ENCODE data around the gene DNAJB4. TPM values are rescaled to one million over a fixed set of nuclear protein-coding genes. Genes with fewer than 3 reads are reported as not detected.

The DNAJB4 gene
- total RNA-seq (2014; rRNA removed; shearing (Covaris generic)), result 15.1 and 16.6 TPM in 2 replicates

DNA sequence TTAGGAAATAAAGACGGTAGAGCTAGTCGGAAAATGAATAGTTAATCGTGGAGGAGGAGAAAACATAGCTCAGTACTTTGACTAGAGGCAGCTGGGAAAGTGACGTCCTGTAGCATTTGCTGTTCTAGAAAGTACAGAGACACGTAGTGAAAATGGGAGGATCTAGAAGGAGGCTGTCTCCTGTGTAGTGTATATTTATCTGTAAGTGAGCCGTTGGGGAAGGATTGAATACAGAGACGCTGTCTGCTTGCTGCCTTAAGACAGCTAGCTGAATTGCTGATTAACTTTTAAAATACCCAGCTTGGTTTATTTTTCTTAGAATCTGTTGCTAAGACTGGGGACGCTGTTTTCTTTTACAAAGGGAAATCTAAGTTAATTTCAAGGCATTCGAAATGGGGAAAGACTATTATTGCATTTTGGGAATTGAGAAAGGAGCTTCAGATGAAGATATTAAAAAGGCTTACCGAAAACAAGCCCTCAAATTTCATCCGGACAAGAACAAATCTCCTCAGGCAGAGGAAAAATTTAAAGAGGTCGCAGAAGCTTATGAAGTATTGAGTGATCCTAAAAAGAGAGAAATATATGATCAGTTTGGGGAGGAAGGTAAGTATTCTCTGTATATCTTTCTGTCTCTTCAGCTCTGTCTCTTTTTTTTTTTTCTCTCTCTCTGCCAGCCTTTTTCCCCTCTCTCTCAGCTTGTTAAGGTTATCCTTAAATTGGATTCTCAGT, at the start of gene DNAJB4:
Gene DNAJB4, plus strand, starts transcription at position 221 of the 729 bp plus-strand sequence. Its CDS starts 172 bp downstream, at position 393.
- Histone ChIP-seq H3K27me3 (ENCODE audit: control insufficient read depth, insufficient read depth, low read length) (no peaks in the 10 kb centered on the region), H3K4me3 (ENCODE audit: insufficient read depth, low read depth, low read length) (no peak within 1 kb of the TSS), H3K36me3 (replicated peaks; ENCODE audit: control insufficient read depth, insufficient read depth, low read length) (no peaks in the 10 kb centered on the region)
- peak; percentile 18 for DNase-seq

DNA sequence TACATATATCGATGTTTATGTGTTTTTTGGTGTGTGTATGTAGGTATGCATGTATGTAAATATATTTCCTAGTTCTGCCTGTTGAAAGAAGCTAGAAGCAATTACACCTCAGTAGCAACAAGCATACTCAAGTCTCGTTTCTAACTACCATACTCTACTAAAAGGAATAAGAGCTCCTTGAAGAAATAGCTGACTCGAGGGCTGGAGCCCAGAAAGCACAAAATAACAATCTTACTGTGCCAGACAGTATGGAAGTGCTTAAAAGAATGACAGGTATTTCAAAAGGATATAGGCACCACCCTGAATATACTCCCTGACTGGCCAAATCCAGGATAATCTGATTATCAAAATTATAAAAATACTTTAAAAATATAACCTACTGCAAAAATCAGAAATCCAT, 49.0 kb upstream of the DNAJB4 start:
- DNase-seq, result no peak
- no peaks in the 10 kb centered on the region for H3K27me3 ChIP-seq (ENCODE audit: control insufficient read depth, insufficient read depth, low read length)
- H3K4me3 ChIP-seq (ENCODE audit: insufficient read depth, low read depth, low read length), result no peak overlapping the region
- H3K36me3 ChIP-seq (replicated peaks; ENCODE audit: control insufficient read depth, insufficient read depth, low read length), result peaks cover 52% of the 10 kb centered on the region

DNA sequence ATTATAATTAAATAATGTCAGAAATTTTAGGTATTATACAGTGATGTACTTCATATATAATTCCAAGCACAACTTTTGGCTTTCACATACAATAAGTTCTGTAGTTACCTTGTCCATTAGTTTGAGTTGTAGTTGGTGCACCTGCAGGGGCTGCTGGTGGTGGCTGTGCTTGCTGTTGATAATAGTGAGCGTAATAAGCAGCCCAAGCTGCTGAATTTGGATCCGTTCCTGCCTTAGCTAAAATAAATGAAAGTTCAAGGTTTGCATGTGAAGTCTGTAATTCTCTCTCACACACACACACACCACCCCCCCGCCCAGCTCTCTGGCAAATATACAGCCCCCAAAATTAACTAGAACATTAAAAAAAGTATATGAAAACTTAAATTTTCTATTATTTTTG, 48.3 kb upstream of the DNAJB4 start:
- Histone ChIP-seq H3K36me3 (replicated peaks; ENCODE audit: control insufficient read depth, insufficient read depth, low read length) (peaks cover 53% of the 10 kb centered on the region), H3K27me3 (ENCODE audit: control insufficient read depth, insufficient read depth, low read length) (no peaks in the 10 kb centered on the region), H3K4me3 (ENCODE audit: insufficient read depth, low read depth, low read length) (no peak overlapping the region)
- DNase-seq, result no peak

DNA sequence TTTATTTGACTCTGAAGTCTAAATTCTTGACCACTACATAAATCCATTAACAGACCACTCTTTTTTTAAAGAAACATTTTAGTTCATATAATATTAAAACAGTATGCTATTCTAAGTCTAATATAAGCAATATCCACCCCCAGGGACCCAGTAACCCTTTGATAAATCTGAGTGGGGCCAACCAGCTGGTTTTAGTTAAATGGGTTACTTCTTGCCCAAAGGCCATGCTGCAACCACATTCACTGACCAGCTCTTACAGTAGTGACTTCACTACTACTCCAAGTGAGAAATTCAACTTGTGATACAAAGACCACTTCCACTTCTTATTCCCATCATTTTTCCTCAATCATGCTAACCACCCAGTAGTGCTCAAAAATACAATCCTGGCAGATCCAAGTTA, 46.3 kb upstream of the DNAJB4 start:
- H3K4me3 ChIP-seq (ENCODE audit: insufficient read depth, low read depth, low read length), result no peak overlapping the region
- H3K36me3 ChIP-seq (replicated peaks; ENCODE audit: control insufficient read depth, insufficient read depth, low read length), result peaks cover 60% of the 10 kb centered on the region
- DNase-seq, result no peak
- no peaks in the 10 kb centered on the region for H3K27me3 ChIP-seq (ENCODE audit: control insufficient read depth, insufficient read depth, low read length)

DNA sequence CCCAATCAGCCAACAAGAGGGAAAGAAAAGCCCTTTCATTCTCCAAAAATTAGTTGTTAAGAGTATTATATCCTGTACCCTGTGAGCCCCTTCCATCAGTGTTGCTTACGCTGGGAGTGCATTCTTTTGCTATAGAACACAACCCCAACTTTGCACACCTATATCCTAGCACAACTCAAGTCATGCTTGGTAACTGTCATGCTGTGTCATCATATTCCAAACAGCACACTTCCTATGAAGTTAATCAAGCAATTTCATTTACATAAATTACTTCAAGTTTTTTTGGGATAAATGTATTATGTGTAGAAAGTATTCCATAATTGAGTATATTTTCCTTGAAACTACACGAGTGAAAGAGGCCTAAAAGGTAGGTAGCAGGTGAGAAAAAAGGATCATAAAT, 45.9 kb upstream of the DNAJB4 start:
- peaks cover 62% of the 10 kb centered on the region for H3K36me3 ChIP-seq (replicated peaks; ENCODE audit: control insufficient read depth, insufficient read depth, low read length)
- H3K4me3 ChIP-seq (ENCODE audit: insufficient read depth, low read depth, low read length), result no peak overlapping the region
- DNase-seq, result no peak
- no peaks in the 10 kb centered on the region for H3K27me3 ChIP-seq (ENCODE audit: control insufficient read depth, insufficient read depth, low read length)

DNA sequence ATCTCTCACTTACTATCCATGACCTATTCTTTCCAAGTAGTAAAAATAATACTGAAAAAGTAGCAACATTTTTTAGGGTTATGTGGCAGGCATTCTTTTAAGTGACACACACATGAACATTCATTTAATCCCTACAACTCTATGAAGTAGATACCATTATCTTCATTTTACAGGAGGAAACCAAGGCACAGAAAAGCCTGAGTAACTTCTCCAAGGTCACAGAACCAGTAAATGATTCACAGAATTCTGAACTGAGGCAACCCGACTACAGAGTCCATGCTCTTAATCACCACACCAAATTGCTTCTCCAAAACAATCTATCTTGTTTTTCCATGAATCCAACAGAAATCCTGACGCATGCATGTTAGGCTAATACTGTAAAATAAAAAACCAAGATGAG, 43.3 kb upstream of the DNAJB4 start:
- Histone ChIP-seq H3K27me3 (ENCODE audit: control insufficient read depth, insufficient read depth, low read length) (no peaks in the 10 kb centered on the region), H3K36me3 (replicated peaks; ENCODE audit: control insufficient read depth, insufficient read depth, low read length) (peaks cover 54% of the 10 kb centered on the region), H3K4me3 (ENCODE audit: insufficient read depth, low read depth, low read length) (no peak overlapping the region)
- no peak for DNase-seq

DNA sequence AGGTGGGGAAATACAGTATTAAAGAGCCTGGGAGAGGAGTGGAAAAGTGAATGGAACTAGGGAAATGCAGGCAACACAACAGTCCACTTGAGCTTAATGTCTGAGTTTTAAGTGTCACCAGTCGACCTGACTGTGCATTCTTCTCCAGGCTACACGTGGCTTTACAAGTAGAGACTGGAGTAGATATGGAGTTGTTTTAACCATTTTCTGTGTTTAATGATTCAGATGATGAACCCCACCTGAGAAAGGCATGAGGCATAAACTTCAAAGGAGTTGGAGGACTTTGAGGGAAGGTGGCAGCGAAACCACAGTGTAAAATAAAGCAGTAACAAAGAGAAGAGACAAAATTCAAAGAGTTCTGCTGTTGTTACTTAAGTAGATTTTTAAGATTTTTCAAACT, 38.4 kb upstream of the DNAJB4 start:
- no peak for DNase-seq
- Histone ChIP-seq H3K4me3 (ENCODE audit: insufficient read depth, low read depth, low read length) (no peak overlapping the region), H3K27me3 (ENCODE audit: control insufficient read depth, insufficient read depth, low read length) (no peaks in the 10 kb centered on the region), H3K36me3 (replicated peaks; ENCODE audit: control insufficient read depth, insufficient read depth, low read length) (peaks cover 42% of the 10 kb centered on the region)

DNA sequence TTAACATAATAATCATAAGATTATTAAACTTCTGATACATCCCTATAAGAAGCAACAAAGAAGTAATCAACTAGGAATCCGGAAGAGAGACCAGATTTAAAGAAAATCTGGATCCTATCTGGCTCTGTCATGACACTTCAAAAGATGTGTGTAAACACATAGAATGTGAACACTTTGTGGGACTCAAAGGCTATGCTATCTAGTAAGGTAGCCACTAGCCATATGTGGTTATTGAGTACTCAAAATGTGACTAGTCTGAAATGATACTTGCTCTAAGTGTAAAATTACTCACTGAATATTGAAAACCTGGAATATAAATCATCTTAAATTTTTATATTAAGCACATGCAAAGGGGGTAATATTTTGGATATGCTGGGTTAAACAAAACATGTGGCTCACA, 34.5 kb upstream of the DNAJB4 start:
- H3K36me3 ChIP-seq (replicated peaks; ENCODE audit: control insufficient read depth, insufficient read depth, low read length), result peaks cover 18% of the 10 kb centered on the region
- no peak overlapping the region for H3K4me3 ChIP-seq (ENCODE audit: insufficient read depth, low read depth, low read length)
- DNase-seq, result no peak
- H3K27me3 ChIP-seq (ENCODE audit: control insufficient read depth, insufficient read depth, low read length), result no peaks in the 10 kb centered on the region

DNA sequence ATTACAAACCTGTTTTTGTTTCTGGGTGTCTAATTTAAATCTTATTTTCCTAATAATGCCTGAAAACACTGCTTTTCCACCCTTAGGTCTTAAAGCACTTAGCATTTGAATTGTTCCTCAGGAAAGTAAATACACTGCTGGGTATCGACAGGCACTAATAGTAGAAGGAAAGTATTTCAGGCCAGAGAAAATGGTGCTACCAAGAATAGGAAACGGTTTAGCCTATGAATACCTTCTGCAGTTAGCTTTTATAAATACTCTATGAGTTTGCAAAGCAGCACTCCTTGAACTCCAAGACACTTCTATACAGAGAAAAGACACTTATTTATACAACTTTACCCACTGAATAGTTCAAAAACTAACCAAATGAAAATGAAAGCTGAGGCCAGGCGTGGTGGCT, 32.7 kb upstream of the DNAJB4 start:
- H3K27me3 ChIP-seq (ENCODE audit: control insufficient read depth, insufficient read depth, low read length), result no peaks in the 10 kb centered on the region
- DNase-seq, result no peak
- H3K4me3 ChIP-seq (ENCODE audit: insufficient read depth, low read depth, low read length), result no peak overlapping the region
- H3K36me3 ChIP-seq (replicated peaks; ENCODE audit: control insufficient read depth, insufficient read depth, low read length), result peaks cover 10% of the 10 kb centered on the region

DNA sequence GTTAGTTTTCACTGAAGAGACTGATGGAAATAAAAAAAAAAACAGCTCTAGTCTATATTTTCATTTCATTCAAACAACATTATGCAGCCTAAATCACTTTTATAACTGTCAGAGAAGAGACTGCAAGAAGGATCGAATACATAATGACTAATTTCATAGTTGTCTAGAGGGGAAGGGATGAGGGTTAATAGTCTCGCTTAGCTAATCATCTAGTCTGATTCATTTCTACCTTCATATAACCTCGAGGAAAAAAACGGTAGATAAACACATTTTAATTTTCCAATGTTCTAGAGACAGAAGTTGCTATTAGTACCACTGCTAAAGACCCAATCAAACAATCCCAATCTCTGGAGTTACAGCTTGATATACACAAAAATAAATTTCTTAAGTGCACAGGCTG, 29.4 kb upstream of the DNAJB4 start:
- Histone ChIP-seq H3K36me3 (replicated peaks; ENCODE audit: control insufficient read depth, insufficient read depth, low read length) (no peaks in the 10 kb centered on the region), H3K4me3 (ENCODE audit: insufficient read depth, low read depth, low read length) (no peak overlapping the region), H3K27me3 (ENCODE audit: control insufficient read depth, insufficient read depth, low read length) (no peaks in the 10 kb centered on the region)
- no peak for DNase-seq

DNA sequence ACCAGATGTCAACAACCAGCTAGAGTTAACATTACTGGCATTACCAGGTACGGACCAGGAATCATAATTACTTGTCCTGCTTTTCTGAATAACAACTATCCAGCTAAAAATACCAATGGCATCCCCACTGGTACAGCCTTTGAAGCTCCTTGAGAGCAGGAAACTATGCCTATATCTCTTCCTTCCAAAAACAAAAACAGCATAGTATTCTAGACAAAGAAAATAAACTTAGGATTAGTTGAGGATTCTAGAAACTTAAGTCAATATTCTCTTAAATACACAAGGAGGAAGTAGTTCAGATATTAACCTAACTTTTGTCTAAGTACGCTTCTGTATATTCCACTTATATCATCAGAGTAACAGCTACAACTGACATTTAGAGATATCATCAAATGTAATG, 28.8 kb upstream of the DNAJB4 start:
- no peak overlapping the region; the same call in 1 of the 2 replicates for H3K4me3 ChIP-seq (ENCODE audit: insufficient read depth, low read depth, low read length)
- H3K36me3 ChIP-seq (replicated peaks; ENCODE audit: control insufficient read depth, insufficient read depth, low read length), result no peaks in the 10 kb centered on the region
- H3K27me3 ChIP-seq (ENCODE audit: control insufficient read depth, insufficient read depth, low read length), result no peaks in the 10 kb centered on the region
- DNase-seq, result no peak

DNA sequence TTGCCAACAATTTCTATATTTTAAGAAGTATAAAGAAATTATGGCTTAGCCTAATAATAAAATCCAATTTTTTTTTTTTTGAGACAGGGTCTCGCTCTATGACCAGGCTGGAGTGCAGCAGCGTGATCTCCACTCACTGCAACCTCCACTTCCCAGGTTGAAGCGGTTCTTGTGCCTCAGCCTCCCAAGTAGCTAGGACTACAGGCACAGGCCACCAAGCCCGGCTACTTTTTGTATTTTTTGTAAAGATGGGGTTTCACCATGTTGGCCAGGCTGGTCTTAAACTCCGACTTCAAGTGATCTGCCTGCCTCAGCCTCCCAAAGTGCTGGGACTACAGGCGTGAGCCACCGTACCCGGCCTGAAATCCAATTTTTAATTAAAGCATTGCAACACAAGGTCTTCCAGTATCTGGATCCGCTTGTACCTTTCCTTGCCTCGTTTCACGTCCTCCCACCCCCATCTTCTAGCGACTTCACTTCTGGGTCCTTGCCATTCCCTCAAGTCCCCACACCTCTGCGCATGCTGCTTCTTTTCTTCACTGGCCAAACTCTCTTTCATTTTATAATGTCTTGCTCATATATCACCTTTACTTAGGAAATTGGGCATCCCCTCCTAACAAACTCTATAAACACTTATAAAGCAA, 28.2 kb upstream of the DNAJB4 start:
- no peak for DNase-seq
- Histone ChIP-seq H3K36me3 (replicated peaks; ENCODE audit: control insufficient read depth, insufficient read depth, low read length) (no peaks in the 10 kb centered on the region), H3K27me3 (ENCODE audit: control insufficient read depth, insufficient read depth, low read length) (no peaks in the 10 kb centered on the region), H3K4me3 (ENCODE audit: insufficient read depth, low read depth, low read length) (peak overlapping the region; percentile 15)

DNA sequence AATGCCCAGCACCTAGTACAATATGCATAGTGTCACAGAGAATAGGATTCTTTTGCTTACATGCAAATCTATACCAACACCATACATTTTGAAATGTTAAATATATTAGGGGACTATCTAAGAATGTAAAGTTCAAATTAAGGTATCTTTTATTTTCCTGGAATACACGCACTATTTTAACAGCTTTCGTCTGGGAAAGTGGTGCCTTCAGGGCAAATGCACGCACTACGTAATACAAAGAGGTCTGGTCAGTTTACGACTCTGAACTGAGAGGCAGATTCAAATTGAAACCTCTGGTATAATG, 26.8 kb upstream of the DNAJB4 start:
- H3K27me3 ChIP-seq (ENCODE audit: control insufficient read depth, insufficient read depth, low read length), result no peaks in the 10 kb centered on the region
- peak overlapping the region; percentile 100 for H3K4me3 ChIP-seq (ENCODE audit: insufficient read depth, low read depth, low read length)
- no peaks in the 10 kb centered on the region for H3K36me3 ChIP-seq (replicated peaks; ENCODE audit: control insufficient read depth, insufficient read depth, low read length)
- DNase-seq, result no peak

DNA sequence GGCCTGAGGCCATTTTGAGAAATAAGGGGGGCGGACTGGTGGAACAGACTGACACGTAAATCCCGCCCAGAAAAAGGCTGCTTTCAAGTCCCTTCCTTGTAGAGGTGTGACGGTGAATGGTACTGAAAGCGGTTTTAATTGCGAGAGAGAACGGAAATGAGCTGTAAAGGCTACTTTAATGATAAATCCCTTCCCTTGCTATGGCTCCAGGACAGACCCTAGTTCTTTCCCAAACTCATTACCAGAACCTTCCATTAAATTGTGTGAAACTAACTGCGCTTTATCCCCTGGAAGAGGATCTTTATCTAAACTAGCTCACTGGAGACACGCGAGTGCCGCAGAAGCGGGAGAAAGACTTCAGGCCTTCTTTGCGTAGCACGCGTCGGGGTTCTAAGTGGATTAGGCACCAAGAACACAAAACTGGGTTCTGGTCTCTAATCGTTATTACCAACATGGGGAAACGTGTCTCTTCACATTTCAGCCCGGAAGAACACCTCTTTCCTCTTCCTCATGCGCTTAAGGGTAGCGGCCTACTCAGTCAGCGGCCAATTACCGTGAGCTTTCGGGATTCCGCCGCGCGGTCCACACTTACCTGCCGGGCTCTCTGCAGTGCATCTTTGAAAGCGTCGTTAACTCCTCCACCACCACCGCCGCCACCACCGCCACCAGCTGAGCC, 26.3 kb upstream of the DNAJB4 start:
- no peaks in the 10 kb centered on the region for H3K36me3 ChIP-seq (replicated peaks; ENCODE audit: control insufficient read depth, insufficient read depth, low read length)
- DNase-seq, result peak; percentile 51
- H3K27me3 ChIP-seq (ENCODE audit: control insufficient read depth, insufficient read depth, low read length), result no peaks in the 10 kb centered on the region
- H3K4me3 ChIP-seq (ENCODE audit: insufficient read depth, low read depth, low read length), result peak overlapping the region; percentile 100

Data from H7 (cell line).